HUES64 (cell line): ENCODE results near the gene ZDHHC5.
"Not testable (repeated sequence)": the region's sequence is repeated elsewhere in the genome, so short reads cannot be mapped to it uniquely, and the experiment has no call there.

Source experiments
- H3K27ac ChIP-seq: 2 replicates; pipeline ENCODE4 v1.7.0; 2013; ENCODE audit warnings: low read depth, low read length, inconsistent platforms
- H3K27me3 ChIP-seq: 2 replicates; pipeline ENCODE4 v1.6.1; 2013; ENCODE audit warnings: mild to moderate bottlenecking, low read length; ENCODE audit not compliant: insufficient read depth
- H3K36me3 ChIP-seq: 2 replicates; pipeline ENCODE4 v1.6.1; 2013; ENCODE audit warnings: mild to moderate bottlenecking, low read length; ENCODE audit not compliant: insufficient read depth
- H3K4me1 ChIP-seq: 2 replicates; pipeline ENCODE4 v1.6.1; 2013; ENCODE audit warnings: mild to moderate bottlenecking, low read length, moderate library complexity; ENCODE audit not compliant: insufficient read depth
- H3K4me3 ChIP-seq: 2 replicates; pipeline ENCODE4 v1.5.1; 2013; ENCODE audit warnings: mild to moderate bottlenecking, low read length, moderate library complexity
- H3K9ac ChIP-seq: 2 replicates; pipeline ENCODE4 v1.6.1; 2013; ENCODE audit warnings: mild to moderate bottlenecking, low read depth, low read length
- H3K9me3 ChIP-seq: 2 replicates; pipeline ENCODE4 v1.6.1; 2013; ENCODE audit warnings: low read depth, low read length; ENCODE audit not compliant: insufficient read depth
- WGBS: fragments of 150-250, 120-280 bp; methylation state at CpG from one replicate; pipeline ENCODE4 v1.1.7; 2013; ENCODE audit warnings: missing lambda C conversion rate; 5-methylcytosine and 5-hydroxymethylcytosine counted together

ZDHHC5 gene

DNA sequence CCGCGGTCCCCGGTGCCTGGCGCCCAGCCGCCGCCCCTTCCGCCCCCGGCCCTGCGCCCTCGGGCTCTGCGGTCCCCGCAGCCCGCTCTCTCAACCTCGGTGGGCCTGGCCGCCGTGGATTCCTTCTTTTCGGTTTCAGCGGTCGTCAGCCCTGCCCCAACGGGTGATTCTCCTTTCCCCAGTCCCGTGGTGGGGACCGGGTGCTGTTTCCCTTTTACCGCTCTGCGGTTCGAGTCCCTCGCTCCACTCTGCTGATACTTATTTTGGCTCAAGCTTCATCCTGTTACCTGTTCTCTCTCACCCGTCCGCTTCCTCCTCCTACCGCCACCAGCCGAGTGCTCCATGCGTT, 494 bp downstream of the ZDHHC5 start:
- Histone ChIP-seq H3K27ac (peak overlapping the region; percentile 95), H3K4me1 (peaks cover 5% of the 10 kb centered on the region; the same call in 1 of the 2 replicates), H3K9ac (peak overlapping the region; percentile 98), H3K27me3 (no peaks in the 10 kb centered on the region), H3K36me3 (peaks cover 19% of the 10 kb centered on the region), H3K9me3 (no peaks in the 10 kb centered on the region), H3K4me3 (peak overlapping the region; percentile 92)
- under 1% methylated on average over 31 of the region's 31 CpGs for WGBS

- Histone ChIP-seq H3K4me3 (no peak overlapping the region), H3K9me3 (no peaks in the 10 kb centered on the region), H3K4me1 (peaks cover 17% of the 10 kb centered on the region; the same call in 1 of the 2 replicates), H3K9ac (no peak overlapping the region), H3K36me3 (peaks cover 66% of the 10 kb centered on the region), H3K27ac (no peak overlapping the region), H3K27me3 (no peaks in the 10 kb centered on the region)
Observed at GRCh38 chr11:57674251-57674650, 6.3 kb downstream of the ZDHHC5 start.

DNA sequence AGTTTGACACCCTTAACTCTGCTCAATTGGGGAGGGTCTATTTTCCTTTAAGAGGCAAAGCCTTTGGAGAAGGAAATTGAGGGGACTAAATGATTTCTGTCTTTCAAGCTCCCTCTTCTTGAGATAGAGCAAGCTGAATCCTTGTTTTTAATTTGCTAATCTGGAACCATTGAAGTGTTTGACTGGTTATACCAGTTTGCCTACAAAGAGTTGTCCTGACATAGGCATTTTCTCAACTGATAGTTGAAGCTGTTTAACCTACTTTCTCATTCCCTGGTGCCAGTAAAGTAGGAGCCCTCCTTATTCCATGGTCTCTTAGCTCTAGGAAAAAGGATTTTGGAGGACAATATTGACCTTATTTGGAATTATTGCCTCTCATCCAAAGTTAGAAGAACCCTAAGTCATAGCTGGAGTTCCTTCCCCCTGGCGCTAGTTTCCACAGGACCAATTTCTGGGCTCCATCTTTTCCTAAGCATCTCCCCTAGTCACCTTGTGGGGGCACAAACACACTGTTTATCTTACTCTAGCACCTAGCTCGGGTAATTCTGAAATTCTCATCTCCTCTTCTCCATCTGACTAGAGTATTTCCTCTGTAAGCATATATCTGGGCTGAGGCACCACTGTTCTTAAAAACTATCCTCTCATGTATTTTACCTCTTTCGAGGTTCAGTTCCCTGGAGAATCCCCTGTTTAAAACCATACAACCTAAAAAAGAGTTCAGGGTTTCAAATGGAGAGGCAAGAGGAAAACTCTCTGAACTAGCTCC, 7.4 kb downstream of the ZDHHC5 start:
- Histone ChIP-seq H3K36me3 (peaks cover 66% of the 10 kb centered on the region), H3K27me3 (no peaks in the 10 kb centered on the region), H3K4me1 (peaks cover 16% of the 10 kb centered on the region; the same call in 1 of the 2 replicates), H3K27ac (peak overlapping the region; percentile 23), H3K9ac (0 out of 2 replicates have a peak overlapping the region, but pooled peaks have one; percentile 5), H3K9me3 (no peaks in the 10 kb centered on the region), H3K4me3 (no peak overlapping the region)
- 95% methylated on average over 3 of the region's 3 CpGs for WGBS

DNA sequence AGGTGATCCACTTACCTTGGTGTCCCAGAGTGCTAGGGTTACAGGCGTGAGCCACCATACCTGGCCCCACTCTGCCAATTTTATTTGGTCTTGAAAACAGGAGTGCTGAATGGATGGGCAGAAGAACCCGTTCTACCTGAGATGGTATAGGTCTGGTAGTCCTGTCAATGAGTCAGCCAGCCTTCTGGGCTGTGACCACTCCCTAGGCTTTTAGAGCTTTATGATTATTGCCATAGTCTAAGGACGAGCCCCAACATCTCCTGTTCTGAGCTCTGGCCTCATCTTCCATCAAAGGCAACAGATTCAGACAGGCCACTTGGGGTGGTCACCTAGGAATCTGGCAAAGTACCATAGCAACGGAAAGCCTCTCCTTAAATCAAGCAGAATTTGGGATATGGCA, 11.5 kb downstream of the ZDHHC5 start:
- WGBS, result 97% methylated on average over 4 of the region's 4 CpGs
- Histone ChIP-seq H3K27me3 (no peaks in the 10 kb centered on the region), H3K36me3 (peaks cover 74% of the 10 kb centered on the region), H3K4me3 (no peak overlapping the region), H3K27ac (no peak overlapping the region), H3K4me1 (peaks cover 13% of the 10 kb centered on the region; the same call in 1 of the 2 replicates), H3K9me3 (no peaks in the 10 kb centered on the region), H3K9ac (no peak overlapping the region)

- no peak overlapping the region for H3K9ac ChIP-seq
- peaks cover 6% of the 10 kb centered on the region; the same call in 1 of the 2 replicates for H3K4me1 ChIP-seq
- H3K4me3 ChIP-seq, result no peak overlapping the region
- H3K27me3 ChIP-seq, result no peaks in the 10 kb centered on the region
- H3K9me3 ChIP-seq, result no peaks in the 10 kb centered on the region
- whole genome bisulfite sequencing, result no CpG with 5 or more reads among the region's 2 CpGs
- H3K36me3 ChIP-seq, result peaks cover 72% of the 10 kb centered on the region
- H3K27ac ChIP-seq, result no peak overlapping the region
Observed at GRCh38 chr11:57680552-57680874, 12.6 kb downstream of the ZDHHC5 start.

DNA sequence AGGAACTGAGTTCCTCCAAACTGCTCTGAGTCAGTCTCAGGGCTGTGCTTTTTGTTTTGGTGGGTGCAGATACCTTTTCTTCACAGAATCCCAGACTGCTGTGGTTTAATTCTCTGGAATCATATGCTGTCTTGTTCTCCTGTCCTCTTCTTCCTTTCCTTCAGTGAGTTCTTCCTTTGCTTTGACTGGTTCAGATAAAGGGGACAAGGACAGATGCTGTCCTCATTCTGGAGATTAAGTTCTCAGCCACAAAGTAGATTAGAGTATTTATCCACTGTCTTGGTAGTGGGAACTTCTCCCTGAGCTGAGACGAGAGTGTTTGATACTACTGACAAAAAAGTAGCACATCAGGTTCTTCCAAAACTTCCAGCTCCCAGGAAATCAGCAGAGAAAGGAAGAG, 13.3 kb downstream of the ZDHHC5 start:
- Histone ChIP-seq H3K4me3 (no peak overlapping the region), H3K36me3 (peaks cover 72% of the 10 kb centered on the region), H3K27me3 (no peaks in the 10 kb centered on the region), H3K9ac (no peak overlapping the region), H3K4me1 (peaks cover 4% of the 10 kb centered on the region; the same call in 1 of the 2 replicates), H3K9me3 (no peaks in the 10 kb centered on the region), H3K27ac (no peak overlapping the region)
- whole genome bisulfite sequencing, result 100% methylated on average over 1 of the region's 1 CpG

GRCh38 chr11:57690474-57690873, 22.6 kb downstream of the ZDHHC5 start:
- WGBS, result over 99% methylated on average over 5 of the region's 5 CpGs
- not testable (repeated sequence) for H3K9me3 ChIP-seq, H3K4me3 ChIP-seq, H3K4me1 ChIP-seq, H3K9ac ChIP-seq, H3K27ac ChIP-seq, H3K27me3 ChIP-seq
- peaks cover 87% of the 10 kb centered on the region for H3K36me3 ChIP-seq

GRCh38 chr11:57698843-57699365, 31.0 kb downstream of the ZDHHC5 start:
- Histone ChIP-seq H3K9me3 (no peaks in the 10 kb centered on the region), H3K9ac (no peak overlapping the region), H3K4me1 (no peaks in the 10 kb centered on the region), H3K27me3 (no peaks in the 10 kb centered on the region), H3K27ac (no peak overlapping the region), H3K36me3 (peaks cover 84% of the 10 kb centered on the region), H3K4me3 (no peak overlapping the region)
- 95% methylated on average over 18 of the region's 18 CpGs for WGBS

DNA sequence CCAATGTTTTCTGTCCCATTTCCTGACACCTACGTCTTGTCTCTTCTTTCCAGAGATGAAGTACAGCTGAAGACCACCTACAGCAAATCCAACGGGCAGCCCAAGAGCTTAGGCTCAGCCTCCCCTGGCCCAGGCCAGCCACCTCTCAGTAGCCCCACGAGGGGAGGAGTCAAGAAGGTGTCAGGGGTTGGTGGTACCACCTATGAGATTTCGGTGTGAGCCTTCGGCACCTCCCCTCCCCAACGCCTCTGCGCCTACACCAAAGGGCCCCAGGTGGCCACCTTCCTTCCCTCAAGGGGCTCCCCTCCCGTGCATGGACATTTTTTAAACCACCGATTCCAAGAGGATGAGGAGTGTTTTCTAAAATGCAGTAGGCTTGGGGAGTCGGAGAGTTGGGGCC, 31.9 kb downstream of the ZDHHC5 start:
- no peaks in the 10 kb centered on the region for H3K9me3 ChIP-seq
- no peaks in the 10 kb centered on the region for H3K4me1 ChIP-seq
- WGBS, result 97% methylated on average over 9 of the region's 10 CpGs
- no peak overlapping the region for H3K27ac ChIP-seq
- no peak overlapping the region for H3K4me3 ChIP-seq
- peaks cover 85% of the 10 kb centered on the region for H3K36me3 ChIP-seq
- H3K27me3 ChIP-seq, result no peaks in the 10 kb centered on the region
- no peak overlapping the region for H3K9ac ChIP-seq

GRCh38 chr11:57700425-57700824, 32.5 kb downstream of the ZDHHC5 start:
- Histone ChIP-seq H3K4me3 (no peak overlapping the region), H3K4me1 (no peaks in the 10 kb centered on the region), H3K27ac (no peak overlapping the region), H3K9ac (no peak overlapping the region), H3K36me3 (peaks cover 85% of the 10 kb centered on the region), H3K9me3 (no peaks in the 10 kb centered on the region), H3K27me3 (no peaks in the 10 kb centered on the region)
- WGBS, result 89% methylated on average over 3 of the region's 3 CpGs

DNA sequence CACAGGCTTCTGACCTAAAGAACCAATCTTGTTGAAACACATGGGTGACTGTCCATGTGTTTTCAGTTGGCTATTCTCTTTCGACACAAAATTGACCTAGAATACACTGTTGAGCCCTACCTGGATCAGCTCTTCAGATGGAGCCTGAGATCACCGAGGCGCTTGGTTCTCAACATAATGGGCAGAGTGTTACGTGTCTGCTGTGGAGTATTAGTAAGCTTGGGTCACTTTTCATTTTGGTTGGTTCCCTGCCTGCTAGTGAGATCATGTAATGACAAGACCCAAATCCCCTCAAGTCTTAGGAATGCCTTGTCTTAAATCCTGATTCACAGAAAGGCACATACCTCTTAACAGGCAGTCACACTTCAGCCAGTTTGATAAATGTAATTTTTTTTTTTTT, 35.4 kb downstream of the ZDHHC5 start:
- Histone ChIP-seq H3K27ac (no peak overlapping the region), H3K4me3 (no peak overlapping the region), H3K27me3 (no peaks in the 10 kb centered on the region), H3K4me1 (no peaks in the 10 kb centered on the region), H3K36me3 (peaks cover 75% of the 10 kb centered on the region), H3K9me3 (no peaks in the 10 kb centered on the region), H3K9ac (no peak overlapping the region)
- WGBS, result 98% methylated on average over 4 of the region's 4 CpGs
